ENCODE measurements around the gene CELF3. TPM values are rescaled to one million over a fixed set of nuclear protein-coding genes. Genes with fewer than 3 reads are reported as not detected.

Gene CELF3
- total RNA-seq, 1 experiment from 2014 or later = 0.42 TPM

DNA sequence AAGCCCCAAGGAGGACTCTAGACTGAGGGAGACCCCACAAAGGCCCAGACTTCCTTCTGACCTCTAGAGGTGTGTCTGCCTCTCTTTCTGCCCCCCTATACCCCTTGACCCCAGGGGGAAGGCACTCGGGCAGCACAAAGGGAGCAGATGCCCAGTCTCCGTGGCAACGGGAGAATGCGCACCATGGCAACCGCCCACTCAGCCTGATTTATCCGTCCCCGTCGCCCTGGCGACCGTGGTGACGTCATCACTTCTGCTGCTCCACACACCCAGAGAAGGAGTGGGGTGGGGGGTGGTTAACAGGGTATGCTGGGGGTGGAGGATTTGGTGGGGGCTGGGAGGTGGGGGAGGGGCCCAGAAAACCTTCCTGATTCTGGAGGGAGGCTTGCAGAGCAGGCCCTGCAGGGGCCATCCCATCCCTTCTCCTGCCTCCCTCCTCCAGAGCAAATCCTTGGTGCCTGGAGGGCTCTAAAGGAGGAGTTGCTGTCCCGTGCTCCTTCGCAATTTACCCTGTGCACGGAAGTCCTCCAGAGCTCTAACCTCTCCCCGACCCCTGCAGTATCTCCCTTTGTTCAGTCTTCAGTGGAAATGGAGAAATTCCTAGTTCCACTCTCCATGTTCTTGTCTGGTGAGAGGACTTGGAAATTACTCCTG lies 6.3 kb downstream of the CELF3 start:
- Mint-ChIP-seq H3K4me3 (no peak overlapping the region), H3K27ac (no peak overlapping the region), H3K9me3 (no peaks in the 10 kb centered on the region), H3K36me3 (no peaks in the 10 kb centered on the region), H3K4me1 (peaks cover 2% of the 10 kb centered on the region), H3K27me3 (ENCODE audit: low read depth) (peaks cover 10% of the 10 kb centered on the region)
- ChIA-PET POLR2A (no interaction called here), CTCF (interaction anchor here (1.3 kb wide), 1 partner anchor 24 kb away, joined by 4 read pairs; no protein-coding TSS in a partner anchor)
- no peak for TF ChIP-seq ZNF219 (CRISPR knock-in tag; IDR thresholded peaks at IDR 0.05; ENCODE audit: borderline replicate concordance)
- TF ChIP-seq ARID4B (CRISPR knock-in tag; IDR thresholded peaks at IDR 0.05; ENCODE audit: borderline replicate concordance) = no peak
- TF ChIP-seq IRF2 (CRISPR knock-in tag; IDR thresholded peaks at IDR 0.05; ENCODE audit: borderline replicate concordance, low read depth) = no peak
- TF ChIP-seq ZNF121 (CRISPR knock-in tag; IDR thresholded peaks at IDR 0.05) = no peak
- TF ChIP-seq TP53 (CRISPR knock-in tag; IDR thresholded peaks at IDR 0.05) = no peak
- no peak for TF ChIP-seq ATF2 (CRISPR knock-in tag; IDR thresholded peaks at IDR 0.05; ENCODE audit: borderline replicate concordance, low read depth)
- no peak for TF ChIP-seq ZSCAN18 (CRISPR knock-in tag; IDR thresholded peaks at IDR 0.05)
- TF ChIP-seq, protein P1, sequence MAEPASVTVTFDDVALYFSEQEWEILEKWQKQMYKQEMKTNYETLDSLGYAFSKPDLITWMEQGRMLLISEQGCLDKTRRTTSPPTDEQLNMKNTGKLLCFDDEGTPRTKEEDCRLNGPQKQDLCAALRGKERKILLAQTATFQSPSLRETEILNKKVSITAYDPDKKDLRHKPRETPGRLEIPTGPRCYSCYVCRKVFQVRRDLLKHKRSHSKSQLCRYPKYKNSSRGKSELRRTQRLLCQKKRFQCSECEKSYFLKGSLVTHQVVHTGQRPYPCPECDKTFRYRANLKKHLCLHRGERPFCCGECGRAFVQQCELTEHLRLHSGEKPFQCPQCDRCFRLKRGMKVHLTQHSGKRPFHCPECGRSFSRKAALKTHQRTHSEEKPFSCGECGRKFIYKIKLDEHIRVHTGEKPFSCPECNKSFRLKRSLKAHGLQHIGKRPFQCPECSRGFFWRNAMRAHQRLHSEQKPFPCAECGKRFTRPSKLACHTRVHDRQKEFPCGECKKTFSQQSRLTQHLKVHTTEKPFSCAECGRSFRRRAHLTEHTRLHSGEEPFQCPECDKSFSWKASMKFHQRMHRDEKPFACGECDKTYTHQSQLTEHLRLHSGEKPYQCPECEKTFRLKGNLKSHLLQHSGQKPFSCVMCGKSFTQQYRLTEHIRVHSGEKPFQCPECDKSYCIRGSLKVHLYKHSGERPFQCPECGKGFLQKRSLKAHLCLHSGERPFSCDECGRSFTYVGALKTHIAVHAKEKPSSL (CRISPR knock-in tag; conservative IDR thresholded peaks at IDR 0.05) = no peak
- TF ChIP-seq, protein P2, sequence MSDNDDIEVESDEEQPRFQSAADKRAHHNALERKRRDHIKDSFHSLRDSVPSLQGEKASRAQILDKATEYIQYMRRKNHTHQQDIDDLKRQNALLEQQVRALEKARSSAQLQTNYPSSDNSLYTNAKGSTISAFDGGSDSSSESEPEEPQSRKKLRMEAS (CRISPR knock-in tag; IDR thresholded peaks at IDR 0.05) = no peak
- TF ChIP-seq ATF1 (CRISPR knock-in tag; IDR thresholded peaks at IDR 0.05) = no peak
- TF ChIP-seq MXD4 (CRISPR knock-in tag; IDR thresholded peaks at IDR 0.05; ENCODE audit: borderline replicate concordance) = no peak
- no peak for TF ChIP-seq FOXJ3 (CRISPR knock-in tag; IDR thresholded peaks at IDR 0.05; ENCODE audit: borderline replicate concordance)
- TF ChIP-seq, protein P3, sequence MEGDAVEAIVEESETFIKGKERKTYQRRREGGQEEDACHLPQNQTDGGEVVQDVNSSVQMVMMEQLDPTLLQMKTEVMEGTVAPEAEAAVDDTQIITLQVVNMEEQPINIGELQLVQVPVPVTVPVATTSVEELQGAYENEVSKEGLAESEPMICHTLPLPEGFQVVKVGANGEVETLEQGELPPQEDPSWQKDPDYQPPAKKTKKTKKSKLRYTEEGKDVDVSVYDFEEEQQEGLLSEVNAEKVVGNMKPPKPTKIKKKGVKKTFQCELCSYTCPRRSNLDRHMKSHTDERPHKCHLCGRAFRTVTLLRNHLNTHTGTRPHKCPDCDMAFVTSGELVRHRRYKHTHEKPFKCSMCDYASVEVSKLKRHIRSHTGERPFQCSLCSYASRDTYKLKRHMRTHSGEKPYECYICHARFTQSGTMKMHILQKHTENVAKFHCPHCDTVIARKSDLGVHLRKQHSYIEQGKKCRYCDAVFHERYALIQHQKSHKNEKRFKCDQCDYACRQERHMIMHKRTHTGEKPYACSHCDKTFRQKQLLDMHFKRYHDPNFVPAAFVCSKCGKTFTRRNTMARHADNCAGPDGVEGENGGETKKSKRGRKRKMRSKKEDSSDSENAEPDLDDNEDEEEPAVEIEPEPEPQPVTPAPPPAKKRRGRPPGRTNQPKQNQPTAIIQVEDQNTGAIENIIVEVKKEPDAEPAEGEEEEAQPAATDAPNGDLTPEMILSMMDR (IDR thresholded peaks at IDR 0.05) = no peak
- no peak for TF ChIP-seq NFATC4 (CRISPR knock-in tag; IDR thresholded peaks at IDR 0.05)
- TF ChIP-seq ZNF138 (CRISPR knock-in tag; conservative IDR thresholded peaks at IDR 0.05) = no peak
- ATAC-seq = no peak
- peak; percentile 81 for DNase-seq (ENCODE audit: low spot score)
